GM19023 (cell line): ENCODE results near the gene TOR4A.

Experiments used
- ATAC-seq: cut with Tn5 transposase; IDR thresholded peaks from one replicate; pipeline ENCODE4 v1.9.1; 2021; ENCODE audit warnings: mild to moderate bottlenecking, moderate library complexity; ENCODE audit not compliant: unreplicated experiment

TOR4A gene

DNA sequence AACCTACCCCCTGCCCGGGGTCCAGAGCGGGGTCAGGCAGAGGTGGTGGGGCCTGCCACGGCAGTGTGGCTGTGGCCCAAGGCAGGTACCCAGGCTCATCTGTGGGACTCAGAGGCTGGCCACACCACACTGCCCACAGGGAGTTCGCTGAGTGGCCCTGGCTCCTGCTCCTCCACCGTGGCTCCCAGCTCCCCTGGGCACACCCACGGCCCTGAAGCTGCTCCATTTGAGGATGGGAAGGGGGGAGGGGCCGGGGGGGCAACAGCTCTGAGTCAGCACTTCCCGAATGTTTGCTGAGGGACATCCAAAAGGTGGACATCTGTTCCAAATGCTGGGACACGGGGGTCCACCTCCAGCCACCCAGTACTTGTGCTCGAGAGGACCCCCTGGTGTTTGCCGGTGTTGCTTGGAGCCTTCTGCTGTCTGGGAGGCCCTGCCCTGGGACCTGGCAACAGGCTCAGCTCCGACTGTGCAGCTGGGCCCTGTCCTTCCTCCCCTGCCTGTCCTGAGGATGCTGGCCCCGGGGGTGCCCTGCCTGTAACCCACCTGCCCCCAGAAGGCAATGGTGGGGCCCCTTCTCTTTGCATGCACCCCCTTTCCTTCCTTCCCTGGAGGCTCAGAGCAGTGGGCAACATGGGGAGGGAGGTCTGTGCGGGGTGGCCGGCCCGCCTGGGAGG is 27.0 kb downstream of the TOR4A start:
- no peak for ATAC-seq

DNA sequence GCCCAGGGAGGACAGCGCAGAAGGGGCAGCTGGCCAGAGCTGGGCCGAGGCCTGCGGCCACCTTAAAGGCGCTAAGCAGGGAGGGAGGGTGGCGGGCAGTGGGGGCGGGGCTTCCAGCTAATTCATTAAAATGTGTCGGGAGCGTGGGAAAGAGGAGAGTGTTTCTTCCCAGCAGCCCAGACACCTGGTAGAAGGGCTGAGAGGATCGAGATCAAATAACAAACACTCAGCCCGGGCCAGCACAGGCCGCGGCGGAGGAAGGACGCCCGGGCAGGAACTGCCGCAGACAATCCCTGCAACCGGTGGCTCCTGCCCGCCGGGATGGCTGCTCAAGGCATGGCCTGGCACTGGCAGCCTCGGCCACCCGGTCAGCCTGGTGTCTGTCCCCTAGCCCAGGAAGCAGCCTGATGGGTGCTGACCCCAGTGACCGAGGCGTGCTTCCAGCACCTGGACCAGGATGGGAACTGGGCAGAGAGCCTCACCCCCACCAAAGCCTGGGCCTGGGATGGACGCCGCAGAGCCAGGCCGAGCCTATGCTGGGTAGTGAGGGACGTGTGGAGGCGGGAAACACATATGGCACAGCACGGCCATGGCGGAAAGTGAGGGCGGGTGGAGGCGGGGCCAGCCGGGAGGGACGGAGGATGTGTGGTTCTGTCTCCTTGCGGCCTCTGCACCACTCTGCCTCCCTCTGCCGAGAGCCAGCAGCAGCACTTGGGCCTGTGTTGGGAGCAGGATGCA is 27.7 kb downstream of the TOR4A start:
- ATAC-seq, result no peak

DNA sequence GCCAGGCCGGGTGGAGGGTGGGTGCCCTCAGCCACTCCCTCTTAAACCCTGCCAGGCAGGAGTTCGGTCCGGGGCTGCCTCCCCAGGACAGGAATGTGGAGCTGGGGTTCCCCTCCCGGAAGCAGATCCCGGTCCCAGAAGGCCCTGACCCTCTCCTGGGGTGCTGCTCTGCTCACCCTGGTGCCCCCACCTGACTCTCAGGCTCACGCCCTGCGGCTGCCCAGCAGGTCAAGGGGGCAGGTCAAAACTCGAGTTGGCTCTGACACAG is 28.2 kb downstream of the TOR4A start:
- ATAC-seq, result no peak

DNA sequence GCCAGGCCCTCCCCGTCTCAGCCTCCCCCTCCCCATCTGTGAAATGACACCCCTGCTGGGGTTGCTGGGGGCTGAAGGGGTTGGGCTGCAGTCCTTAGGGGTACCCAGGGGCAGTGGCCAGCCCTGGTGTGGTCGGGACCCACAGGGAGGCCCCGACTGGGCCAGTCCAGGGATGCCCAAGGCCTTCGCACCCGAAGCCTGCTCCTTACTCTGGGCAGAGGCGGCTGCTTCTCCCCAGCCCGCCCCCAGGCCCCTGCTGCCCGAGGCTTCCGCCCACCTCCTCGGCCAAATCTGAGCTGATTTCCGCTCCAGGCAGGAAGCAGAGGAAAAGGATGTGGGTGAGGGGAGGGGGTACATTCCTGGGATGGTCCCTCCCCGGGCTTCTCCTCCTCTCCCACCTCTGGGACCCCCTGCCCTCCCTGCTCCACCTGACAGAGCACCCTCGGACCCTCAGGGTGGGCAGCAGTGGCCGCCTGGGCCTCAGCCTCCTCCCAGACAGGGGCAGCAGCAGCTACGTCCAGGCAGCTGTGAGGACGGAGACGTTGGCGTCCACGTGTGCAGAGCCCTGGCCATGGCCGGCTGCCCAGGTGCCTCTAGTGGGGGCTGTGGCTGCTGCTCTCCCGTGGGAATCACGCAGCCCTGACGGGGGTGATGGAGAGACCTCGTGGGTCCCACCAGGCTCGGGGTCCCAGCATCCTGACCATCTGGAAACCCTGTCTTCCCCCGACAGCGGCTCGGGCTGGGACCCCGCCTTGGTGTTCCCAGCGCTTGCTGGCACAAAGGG is 28.7 kb downstream of the TOR4A start:
- ATAC-seq, result no peak

DNA sequence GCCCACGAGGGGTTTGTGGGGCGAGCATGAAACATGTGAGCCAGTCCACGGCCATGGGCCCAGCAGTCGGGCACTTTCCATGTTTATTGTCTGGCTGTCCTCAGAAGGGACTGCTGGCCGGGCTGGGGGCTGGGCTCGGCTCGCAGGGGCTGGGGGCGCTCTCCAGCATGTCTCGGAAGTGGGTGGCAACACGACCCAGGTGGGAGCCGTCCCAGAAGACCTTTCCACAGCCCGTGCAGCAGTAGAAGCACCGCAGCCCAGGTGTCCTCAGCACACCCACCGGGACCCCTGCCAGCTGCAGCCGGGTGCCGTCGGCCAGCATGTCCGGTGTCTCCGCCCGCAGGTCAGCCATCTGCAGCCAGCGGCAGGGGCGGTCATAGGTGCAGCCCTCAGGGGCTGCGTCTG is 29.3 kb downstream of the TOR4A start:
- ATAC-seq, result no peak

DNA sequence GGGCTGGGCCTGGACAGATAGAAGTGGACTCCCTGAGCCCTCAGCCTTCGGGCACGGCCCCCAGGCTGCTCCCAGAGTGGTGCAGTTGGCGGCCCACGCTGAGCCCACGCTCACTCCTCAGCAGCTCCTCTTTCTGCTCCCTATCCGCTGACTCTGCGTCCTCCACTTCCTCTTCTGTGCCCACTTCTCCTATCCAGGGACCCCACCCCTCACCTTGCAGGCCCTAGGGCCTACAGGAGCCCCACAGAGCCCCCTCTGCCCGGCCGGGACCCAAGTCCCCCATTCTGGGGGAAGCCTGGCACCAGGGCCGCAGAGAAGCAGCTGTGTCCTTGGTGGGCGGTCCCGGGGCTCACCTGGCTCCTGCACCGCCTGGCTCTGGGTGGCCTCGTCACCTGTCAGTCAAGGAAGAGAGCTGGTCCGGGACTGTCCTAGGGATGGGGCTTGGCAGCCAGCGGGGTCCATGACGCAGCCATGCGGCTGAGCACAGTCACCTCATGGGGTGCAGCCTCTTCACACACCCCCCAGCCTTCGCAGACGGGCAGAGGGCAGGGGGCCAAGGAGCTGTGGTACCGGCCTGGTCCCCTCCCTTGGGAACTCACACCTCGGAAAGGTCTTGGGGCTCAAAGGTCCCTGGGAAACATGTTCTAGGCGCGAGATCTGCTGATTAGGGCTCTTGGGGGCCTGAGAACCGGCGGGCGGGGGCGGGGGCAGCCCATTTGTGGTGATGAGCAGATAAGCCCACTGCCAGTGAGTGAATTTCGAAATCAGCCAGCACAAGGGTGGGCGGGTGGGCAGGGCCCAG is 29.9 kb downstream of the TOR4A start:
- ATAC-seq, result no peak

DNA sequence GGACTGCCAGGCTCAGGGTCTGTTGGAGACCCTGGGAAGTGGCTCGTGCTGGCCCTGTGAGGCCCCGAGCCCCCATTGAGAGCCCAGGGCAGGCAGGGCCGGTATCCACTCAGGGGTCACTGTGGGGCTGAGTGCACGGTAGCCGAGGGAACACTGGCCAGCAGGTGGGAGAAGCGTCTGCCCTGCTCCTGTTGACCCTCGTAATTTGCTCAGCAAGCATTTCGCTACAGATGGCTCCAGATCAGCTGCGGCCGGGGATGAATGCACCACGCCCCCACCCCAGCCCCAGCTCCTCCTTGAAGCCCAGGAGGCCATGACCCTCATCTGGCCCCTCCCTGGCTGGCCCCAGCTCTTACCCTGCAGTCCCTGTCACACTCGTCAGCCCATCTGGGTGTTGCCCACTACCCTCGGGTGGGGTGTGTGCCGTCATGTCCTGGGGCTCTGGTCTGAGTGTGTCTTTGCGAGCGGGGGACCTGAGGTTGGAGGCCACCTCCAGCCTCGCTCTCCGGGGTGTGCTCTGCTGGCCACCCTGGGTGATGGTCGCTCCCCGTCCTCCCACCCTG is 30.6 kb downstream of the TOR4A start:
- ATAC-seq, result no peak

DNA sequence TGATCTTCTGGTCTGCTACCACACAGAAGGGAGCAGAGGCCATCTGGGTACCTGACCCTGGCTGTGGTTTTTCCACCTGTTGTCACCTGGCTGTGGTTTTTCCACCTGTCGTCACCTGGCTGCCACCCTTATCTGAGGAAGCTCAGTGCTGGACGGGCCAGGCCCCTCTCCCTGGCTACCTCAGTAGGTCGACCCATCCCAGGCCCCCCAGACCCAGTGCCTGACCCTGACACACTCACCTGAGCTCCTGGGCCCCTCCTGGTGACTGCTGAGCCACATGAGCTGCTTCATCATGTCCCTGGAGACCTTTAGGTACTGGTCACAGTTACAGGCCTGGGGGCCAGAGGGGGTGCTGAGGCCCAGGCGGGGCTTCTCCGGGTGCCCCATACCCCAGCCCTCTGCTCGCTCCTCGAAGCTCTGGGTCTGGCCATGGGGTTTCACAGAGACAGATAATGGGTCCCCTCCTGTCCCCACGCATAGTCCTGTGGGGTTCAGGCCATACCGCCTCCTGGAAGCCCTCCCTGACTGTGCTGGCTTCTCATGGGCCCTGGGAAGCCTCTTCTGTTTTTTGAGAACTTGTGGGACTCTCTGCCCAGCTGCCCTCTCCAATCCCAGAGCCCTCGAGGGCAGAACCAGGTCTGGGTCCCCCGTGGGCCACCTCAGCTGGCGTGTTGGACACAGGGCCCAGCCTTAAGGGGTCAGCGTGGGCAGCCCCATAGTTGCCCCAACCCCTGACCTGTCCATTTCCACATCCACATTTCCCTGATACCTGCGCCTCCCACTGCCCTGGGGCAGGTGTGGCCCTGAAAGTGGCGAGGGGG is 32.1 kb downstream of the TOR4A start:
- no peak for ATAC-seq

DNA sequence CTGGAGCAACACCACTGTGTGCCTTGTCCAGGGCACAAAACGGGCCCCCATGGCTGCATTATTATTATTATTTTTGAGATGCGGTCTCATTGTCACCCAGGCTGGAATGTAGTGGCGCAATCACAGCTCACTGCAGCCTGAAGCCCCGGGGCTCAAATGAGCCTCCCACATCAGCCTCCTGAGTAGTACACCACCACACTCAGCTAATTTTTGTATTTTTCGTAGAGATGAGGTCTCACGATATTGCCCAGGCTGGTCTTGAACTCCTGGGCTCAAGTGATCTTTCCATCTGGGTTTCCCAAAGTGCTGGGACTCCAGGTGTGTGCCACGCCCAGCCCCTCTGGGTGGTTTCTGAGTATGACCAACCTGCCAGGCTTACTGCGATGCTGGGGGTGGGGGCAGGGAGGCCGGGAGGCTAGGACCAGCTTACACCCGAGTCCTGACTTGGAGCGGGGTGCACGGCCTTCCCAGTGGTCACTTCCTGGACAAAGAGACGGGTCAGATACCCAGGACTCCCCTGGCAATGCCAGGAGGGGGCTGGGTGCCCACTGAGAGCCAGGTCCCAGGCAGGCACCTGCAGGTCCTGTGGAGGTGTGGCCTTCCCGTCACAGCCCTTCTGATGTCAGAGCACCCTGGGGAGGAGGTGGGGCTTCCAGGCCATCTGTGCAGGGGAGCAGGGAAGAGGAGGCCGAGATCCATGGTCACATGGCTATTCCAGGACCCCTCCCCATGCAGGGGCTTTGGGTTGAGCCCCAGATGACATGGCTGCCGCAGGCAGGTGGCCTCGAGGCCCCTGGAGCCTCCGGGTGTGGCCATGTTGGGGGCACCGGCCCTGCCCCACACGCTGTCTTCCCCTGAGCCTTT is 32.9 kb downstream of the TOR4A start:
- ATAC-seq, result no peak

DNA sequence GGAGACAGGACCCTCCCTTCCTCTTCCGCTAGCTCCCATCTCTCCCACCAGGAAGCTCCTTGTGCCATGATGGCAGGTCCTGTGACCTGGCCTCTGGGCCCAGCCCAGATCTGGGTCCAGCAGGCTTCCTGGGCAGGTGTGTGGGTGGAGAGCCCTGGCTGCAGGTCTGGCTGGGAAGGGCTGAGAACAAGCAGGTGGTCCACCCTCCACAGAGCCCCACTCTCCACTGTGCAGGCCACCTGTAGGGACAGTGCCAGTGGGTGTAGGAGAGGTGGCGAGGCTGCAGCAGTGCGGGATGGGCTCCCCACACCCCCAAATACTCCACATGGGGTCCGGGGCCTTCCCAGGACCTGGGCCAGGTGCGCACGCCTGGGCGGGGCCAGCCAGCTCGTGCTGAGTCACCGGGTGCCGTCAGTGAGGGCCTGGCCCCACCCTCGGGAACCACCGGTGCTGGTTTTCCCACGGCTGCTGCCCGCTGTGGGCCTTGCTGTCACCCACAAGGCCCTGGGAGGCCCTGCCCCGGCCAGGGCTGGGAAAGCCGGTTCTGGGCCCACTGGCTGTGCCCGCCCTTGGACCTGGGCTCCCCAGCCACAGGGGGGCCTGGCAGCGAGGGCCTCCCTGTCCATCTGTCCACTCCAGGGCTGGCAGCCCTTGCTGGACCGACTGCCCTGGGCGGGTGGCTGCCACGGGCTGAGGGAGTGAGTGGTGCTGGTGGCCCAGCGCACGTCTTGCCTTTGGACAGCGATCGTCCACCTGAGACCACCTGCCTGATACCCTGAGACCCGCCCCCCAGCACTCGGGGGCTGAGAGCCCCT is 33.9 kb downstream of the TOR4A start:
- ATAC-seq, result no peak

DNA sequence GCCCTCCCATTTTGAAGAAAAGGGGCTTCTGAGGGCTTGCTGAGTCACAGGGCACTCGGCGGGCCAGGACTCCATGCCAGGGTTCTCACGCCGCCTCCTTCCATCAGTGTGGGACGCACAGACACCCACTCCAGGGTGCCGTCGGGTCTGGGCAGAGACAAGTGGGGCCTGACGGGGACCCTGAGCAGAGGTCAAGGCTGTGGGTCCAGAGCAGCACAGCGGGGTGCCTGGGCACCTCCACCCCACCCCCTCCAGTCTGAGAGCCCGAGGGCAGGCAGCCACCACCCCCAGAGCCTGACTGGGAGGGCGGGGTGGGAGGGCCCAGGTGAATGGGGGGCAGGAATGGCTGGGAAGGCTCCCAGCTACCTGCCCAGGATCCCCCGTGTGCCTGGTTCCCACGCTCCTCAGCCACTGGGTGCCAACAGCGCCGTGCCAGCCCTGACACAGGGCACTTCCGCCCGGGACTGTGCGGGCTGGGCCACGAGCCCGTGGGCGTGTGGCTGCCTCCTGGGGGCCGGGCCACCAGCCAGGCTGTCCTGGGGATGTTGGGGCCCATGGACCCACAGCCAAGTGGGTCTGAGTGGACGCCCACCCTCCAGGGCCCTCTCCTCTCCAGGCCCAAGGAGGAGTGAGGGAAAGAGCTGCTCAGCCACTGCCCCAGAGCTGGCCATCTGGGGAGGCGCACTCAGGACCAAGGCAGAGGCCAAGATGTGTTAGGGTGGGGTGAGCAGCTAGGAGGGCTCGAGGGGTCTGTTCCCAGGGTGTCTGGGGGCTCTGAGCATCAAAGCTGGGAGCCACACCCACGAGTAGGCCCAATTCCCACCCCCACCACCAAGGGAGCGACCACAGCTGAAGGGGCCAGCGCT is 34.7 kb downstream of the TOR4A start:
- no peak for ATAC-seq

DNA sequence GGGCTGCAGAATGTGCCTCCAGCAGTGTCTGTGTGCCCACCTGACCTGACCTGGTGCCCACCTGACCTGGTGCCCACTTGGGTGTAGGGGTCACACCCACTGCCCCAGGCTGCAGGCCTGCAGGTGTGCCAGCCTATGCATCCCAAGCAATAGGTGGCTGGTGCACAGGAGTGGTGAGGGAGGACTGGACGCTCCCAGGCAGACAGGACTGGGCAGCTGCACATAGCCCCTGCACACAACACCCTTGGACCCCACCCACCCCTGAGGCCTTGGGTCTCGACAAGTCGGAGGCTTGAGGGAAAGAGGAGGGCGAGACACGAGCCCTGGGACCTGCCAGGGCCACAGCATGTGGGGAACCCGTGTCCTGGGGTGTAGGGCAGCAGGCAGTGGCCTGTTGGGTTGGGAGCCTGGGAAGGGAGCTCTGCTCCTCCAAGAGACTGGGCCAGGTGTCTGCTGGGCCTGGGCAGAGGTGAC is 35.4 kb downstream of the TOR4A start:
- no peak for ATAC-seq

DNA sequence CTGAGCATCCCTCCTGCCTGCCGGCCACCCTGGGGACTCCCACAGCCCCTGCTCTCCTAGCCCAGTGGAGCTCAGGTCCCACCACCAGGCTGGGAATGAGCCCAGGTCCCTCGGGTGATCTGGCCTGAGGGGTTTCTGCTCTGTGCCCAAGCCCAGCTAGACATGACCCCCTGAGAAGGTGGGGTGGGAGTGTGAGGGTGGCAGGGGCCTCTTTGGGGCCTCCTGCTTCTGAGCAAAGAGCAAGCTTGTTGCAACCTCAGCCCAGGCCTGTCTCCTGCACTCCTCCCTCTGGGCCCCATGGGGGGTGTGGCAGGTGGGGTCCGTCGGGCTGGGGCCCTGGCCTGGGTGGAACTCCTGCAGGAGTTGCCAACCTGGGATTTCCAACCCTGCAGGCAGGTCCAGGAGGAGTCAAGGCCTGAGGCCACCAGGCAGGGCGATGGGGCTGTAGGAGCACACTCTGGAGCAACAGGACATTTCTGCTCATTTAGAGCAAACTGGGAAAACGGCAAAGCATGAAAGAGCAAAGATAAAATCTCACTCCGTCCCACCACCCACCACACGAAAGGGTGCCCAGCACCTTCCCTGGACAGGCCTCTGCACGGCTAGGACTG is 35.9 kb downstream of the TOR4A start:
- ATAC-seq, result no peak

DNA sequence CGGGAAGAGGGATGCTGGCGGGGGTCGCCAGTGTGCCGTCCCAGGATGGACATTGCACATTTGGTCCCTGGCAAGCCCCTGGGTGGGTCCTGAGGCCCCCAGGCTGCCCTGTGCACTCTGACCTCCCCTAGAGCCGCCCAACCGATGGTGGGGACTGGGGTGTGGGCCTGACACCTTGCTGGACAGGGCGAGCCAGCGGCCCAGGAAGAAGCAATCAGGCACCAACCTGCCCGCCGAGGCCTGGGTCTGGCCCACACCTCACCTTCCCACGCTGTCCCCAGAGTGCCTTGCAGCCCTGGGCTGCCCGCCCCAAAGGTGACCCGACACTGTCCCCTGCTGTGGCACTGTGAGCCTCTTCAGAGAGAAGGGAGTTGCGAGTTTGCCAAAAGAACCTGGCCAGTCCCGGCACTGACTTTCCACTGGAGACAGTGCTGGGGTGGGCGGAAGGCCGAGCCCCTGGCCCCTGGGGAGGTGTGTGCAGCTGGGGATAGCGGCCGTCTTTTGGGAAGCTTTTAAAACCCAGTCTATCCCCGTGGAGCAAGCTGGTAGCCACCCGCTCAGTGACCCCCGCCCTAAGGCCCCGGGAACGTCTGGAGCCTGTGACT is 36.5 kb downstream of the TOR4A start:
- ATAC-seq, result no peak

DNA sequence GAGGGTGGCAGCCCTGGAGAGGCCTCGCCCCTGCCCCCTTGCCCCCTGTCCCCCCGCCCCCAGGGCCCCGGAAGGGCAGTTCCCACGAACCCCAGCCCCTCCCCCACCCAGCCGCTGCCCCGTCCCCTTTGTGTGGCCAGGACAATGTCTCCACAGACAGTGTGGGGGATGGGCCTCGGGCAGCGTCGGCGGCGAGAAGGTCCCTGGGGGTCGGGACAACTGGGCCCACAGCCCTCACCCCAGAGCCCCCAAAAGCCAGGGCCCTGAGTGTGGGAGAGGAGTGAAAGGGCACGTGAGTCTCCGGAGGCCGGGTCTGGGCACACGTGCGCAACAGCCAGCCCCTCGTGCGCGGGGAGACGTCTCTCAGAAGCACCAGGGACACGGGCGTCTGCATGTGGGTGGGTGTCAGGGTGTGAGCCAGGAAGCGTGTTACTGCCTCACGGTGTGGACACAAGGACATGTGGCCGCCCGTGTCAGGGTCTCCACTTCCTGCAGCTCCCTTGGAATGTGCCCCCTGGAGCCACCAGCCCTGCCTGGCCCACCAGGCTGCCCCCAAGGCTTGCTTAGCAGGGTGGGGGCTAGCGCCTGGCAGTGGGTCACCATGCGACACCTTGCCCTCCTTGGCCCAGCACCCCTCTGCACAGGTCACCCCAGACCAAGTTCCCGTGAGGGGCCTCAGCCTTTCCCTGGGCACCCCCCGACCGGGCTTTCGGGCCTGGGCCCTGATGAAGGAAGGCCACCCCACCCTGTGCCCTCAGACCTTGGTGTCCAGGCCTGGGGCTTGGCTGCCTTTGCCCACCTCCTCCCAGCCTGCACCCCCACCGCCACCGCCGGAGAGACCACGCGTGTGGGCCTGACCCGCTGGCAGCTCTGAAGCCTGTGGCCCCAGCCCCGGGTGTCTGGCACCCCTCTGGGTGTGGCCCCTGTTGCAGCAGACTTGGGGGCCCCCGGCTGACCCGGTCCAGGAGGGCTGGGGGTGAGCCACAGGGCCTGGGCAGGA is 37.3 kb downstream of the TOR4A start:
- ATAC-seq, result no peak
